ENCODE results near the gene PLCG1.

DNA sequence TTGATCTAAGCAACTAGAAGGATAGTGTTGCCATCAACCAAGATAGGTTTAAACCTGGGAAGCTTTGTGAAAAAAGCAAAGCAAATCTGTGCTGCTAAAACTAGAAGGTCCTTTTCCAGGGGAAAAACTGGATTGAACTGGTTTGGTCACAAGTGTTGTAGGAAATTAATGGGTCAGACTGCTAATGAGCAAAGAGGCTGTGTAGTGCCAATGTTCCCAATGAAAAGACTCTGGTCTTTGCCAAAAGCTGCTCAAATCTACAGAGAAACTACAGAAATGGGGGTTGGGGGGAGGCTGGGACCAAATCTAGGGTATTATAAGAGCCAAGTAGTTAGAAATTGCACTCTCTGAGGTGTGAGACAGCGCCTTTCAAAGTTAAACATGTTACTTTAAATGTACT lies 85.0 kb downstream of the PLCG1 start:
- TF ChIP-seq, protein P1, sequence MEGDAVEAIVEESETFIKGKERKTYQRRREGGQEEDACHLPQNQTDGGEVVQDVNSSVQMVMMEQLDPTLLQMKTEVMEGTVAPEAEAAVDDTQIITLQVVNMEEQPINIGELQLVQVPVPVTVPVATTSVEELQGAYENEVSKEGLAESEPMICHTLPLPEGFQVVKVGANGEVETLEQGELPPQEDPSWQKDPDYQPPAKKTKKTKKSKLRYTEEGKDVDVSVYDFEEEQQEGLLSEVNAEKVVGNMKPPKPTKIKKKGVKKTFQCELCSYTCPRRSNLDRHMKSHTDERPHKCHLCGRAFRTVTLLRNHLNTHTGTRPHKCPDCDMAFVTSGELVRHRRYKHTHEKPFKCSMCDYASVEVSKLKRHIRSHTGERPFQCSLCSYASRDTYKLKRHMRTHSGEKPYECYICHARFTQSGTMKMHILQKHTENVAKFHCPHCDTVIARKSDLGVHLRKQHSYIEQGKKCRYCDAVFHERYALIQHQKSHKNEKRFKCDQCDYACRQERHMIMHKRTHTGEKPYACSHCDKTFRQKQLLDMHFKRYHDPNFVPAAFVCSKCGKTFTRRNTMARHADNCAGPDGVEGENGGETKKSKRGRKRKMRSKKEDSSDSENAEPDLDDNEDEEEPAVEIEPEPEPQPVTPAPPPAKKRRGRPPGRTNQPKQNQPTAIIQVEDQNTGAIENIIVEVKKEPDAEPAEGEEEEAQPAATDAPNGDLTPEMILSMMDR (IDR thresholded peaks at IDR 0.05): no peak
- TF ChIP-seq EP300 (IDR thresholded peaks at IDR 0.05): no peak
- TF ChIP-seq POLR2A (IDR thresholded peaks at IDR 0.05): no peak

Measured in suprapubic skin (tissue), 3 donors.